HG02840 (cell line): ENCODE data around the gene MEI4.

ENCODE experiments used
- ATAC-seq: cut with Tn5 transposase; IDR thresholded peaks from one replicate; pipeline ENCODE4 v1.9.1; 2021; ENCODE audit warnings: mild to moderate bottlenecking, moderate library complexity, moderate number of reproducible peaks; ENCODE audit not compliant: unreplicated experiment, low FRiP score

The MEI4 gene

GRCh38 chr6:77926198-77926751 is 273.4 kb downstream of the MEI4 start:
- ATAC-seq = no peak

- ATAC-seq = no peak
Observed at GRCh38 chr6:77930382-77930781, 277.5 kb downstream of the MEI4 start.

GRCh38 chr6:77930952-77931351 is 278.1 kb downstream of the MEI4 start:
- ATAC-seq = no peak

- ATAC-seq = no peak
Observed at GRCh38 chr6:77962070-77962469, 309.2 kb downstream of the MEI4 start.

DNA sequence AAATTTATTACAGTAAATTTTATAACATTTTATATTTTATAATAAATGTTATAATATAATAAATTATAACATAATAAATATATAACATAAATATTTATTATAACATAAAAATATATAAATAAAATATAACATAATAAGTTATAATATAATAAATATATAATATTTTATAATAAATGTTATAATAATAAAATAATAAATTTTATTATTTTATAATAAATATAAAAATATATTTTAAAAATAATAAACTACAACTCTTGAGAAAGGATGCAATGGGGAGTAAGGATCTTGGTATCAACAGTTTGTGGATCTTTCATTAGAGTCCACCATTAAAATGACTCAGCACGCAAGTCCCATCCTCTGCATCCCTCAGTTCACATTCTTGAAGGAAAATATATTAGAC is 312.6 kb downstream of the MEI4 start:
- no peak for ATAC-seq

GRCh38 chr6:77972334-77972733 is 319.5 kb downstream of the MEI4 start:
- ATAC-seq = no peak
